ENCODE measurements around the gene MALSU1.
A peak's percentile ranks its signal among the peaks of the same experiment; 100 is the strongest.

Gene MALSU1

GRCh38 chr7:23337374-23337773 is 38.2 kb downstream of the MALSU1 start:
- no peak for DNase-seq

- DNase-seq: no peak
These were observed 39.3 kb downstream of the MALSU1 start for GRCh38 chr7:23338439-23338838.

GRCh38 chr7:23338863-23339262 is 39.7 kb downstream of the MALSU1 start:
- no peak for DNase-seq

- peak; percentile 14 for DNase-seq
These were observed 42.9 kb downstream of the MALSU1 start for GRCh38 chr7:23341846-23342598.

GRCh38 chr7:23343102-23343501 is 44.0 kb downstream of the MALSU1 start:
- no peak for DNase-seq

GRCh38 chr7:23343806-23344475 is 44.8 kb downstream of the MALSU1 start:
- DNase-seq: peak; percentile 54

GRCh38 chr7:23345601-23346000 is 46.5 kb downstream of the MALSU1 start:
- DNase-seq: no peak

- DNase-seq: no peak
These were observed 47.2 kb downstream of the MALSU1 start for GRCh38 chr7:23346316-23346715.

GRCh38 chr7:23347033-23347681 is 48.0 kb downstream of the MALSU1 start:
- DNase-seq: no peak

- DNase-seq: peak; percentile 90
These were observed 48.6 kb downstream of the MALSU1 start for GRCh38 chr7:23347682-23348180.

GRCh38 chr7:23349484-23350157 is 50.5 kb downstream of the MALSU1 start:
- DNase-seq: peak; percentile 93

- DNase-seq: no peak
These were observed 51.3 kb downstream of the MALSU1 start for GRCh38 chr7:23350466-23350865.

- no peak for DNase-seq
These were observed 54.0 kb downstream of the MALSU1 start for GRCh38 chr7:23353172-23353571.

GRCh38 chr7:23356168-23356567 is 57.0 kb downstream of the MALSU1 start:
- no peak for DNase-seq

- DNase-seq: no peak
These were observed 57.6 kb downstream of the MALSU1 start for GRCh38 chr7:23356726-23357125.

- no peak for DNase-seq
These were observed 58.3 kb downstream of the MALSU1 start for GRCh38 chr7:23357190-23358093.

GRCh38 chr7:23358152-23358674 is 59.1 kb downstream of the MALSU1 start:
- DNase-seq: no peak
